GM19438 (cell line): ENCODE data around the gene GGTLC1.
"Not testable (repeated sequence)": the region's sequence is repeated elsewhere in the genome, so short reads cannot be mapped to it uniquely, and the experiment has no call there.

Source experiments
- ATAC-seq: cut with Tn5 transposase; IDR thresholded peaks from one replicate; pipeline ENCODE4 v1.9.1; 2021; ENCODE audit warnings: low read depth; ENCODE audit not compliant: unreplicated experiment

Gene GGTLC1

GRCh38 chr20:23995291-23995690 is 6.7 kb upstream of the GGTLC1 start:
- not testable (repeated sequence) for ATAC-seq

- not testable (repeated sequence) for ATAC-seq
Measured at GRCh38 chr20:23994001-23994633, 5.5 kb upstream of the GGTLC1 start.

- ATAC-seq, result not testable (repeated sequence)
Measured at GRCh38 chr20:23993440-23993839, 4.9 kb upstream of the GGTLC1 start.

GRCh38 chr20:23990296-23990695 is 1.7 kb upstream of the GGTLC1 start:
- not testable (repeated sequence) for ATAC-seq

- ATAC-seq, result not testable (repeated sequence)
Measured at GRCh38 chr20:23988966-23989365, 387 bp upstream of the GGTLC1 start.

GRCh38 chr20:23986716-23987115 is 1.9 kb downstream of the GGTLC1 start:
- not testable (repeated sequence) for ATAC-seq

- not testable (repeated sequence) for ATAC-seq
Measured at GRCh38 chr20:23986310-23986709, 2.3 kb downstream of the GGTLC1 start.

GRCh38 chr20:23985790-23986225 is 2.8 kb downstream of the GGTLC1 start:
- not testable (repeated sequence) for ATAC-seq

- ATAC-seq, result not testable (repeated sequence)
Measured at GRCh38 chr20:23985066-23985789, 3.4 kb downstream of the GGTLC1 start.

- ATAC-seq, result not testable (repeated sequence)
Measured at GRCh38 chr20:23984476-23985023, 4.0 kb downstream of the GGTLC1 start.

GRCh38 chr20:23982112-23983018 is 6.2 kb downstream of the GGTLC1 start:
- not testable (repeated sequence) for ATAC-seq

- not testable (repeated sequence) for ATAC-seq
Measured at GRCh38 chr20:23981526-23981925, 7.1 kb downstream of the GGTLC1 start.

GRCh38 chr20:23981014-23981413 is 7.6 kb downstream of the GGTLC1 start:
- not testable (repeated sequence) for ATAC-seq

- ATAC-seq, result not testable (repeated sequence)
Measured at GRCh38 chr20:23979899-23980811, 8.4 kb downstream of the GGTLC1 start.

- ATAC-seq, result not testable (repeated sequence)
Measured at GRCh38 chr20:23979380-23979779, 9.2 kb downstream of the GGTLC1 start.

- not testable (repeated sequence) for ATAC-seq
Measured at GRCh38 chr20:23978457-23978856, 10.1 kb downstream of the GGTLC1 start.

- ATAC-seq, result no peak
Measured at GRCh38 chr20:23974966-23975365, 13.6 kb downstream of the GGTLC1 start.

- ATAC-seq, result no peak
Measured at GRCh38 chr20:23971310-23971709, 17.3 kb downstream of the GGTLC1 start.

- ATAC-seq, result no peak
Measured at GRCh38 chr20:23970049-23970448, 18.5 kb downstream of the GGTLC1 start.

- ATAC-seq, result no peak
Measured at GRCh38 chr20:23967616-23967979, 21.0 kb downstream of the GGTLC1 start.
